ENCODE results near the gene C13orf46. TPM values are rescaled to one million over a fixed set of nuclear protein-coding genes. Genes with fewer than 3 reads are reported as not detected.

Gene C13orf46
- polyA plus RNA-seq, 2 of the 4 experiments (the other 2 are of a cell fraction) = 0.05 to 0.13 TPM

DNA sequence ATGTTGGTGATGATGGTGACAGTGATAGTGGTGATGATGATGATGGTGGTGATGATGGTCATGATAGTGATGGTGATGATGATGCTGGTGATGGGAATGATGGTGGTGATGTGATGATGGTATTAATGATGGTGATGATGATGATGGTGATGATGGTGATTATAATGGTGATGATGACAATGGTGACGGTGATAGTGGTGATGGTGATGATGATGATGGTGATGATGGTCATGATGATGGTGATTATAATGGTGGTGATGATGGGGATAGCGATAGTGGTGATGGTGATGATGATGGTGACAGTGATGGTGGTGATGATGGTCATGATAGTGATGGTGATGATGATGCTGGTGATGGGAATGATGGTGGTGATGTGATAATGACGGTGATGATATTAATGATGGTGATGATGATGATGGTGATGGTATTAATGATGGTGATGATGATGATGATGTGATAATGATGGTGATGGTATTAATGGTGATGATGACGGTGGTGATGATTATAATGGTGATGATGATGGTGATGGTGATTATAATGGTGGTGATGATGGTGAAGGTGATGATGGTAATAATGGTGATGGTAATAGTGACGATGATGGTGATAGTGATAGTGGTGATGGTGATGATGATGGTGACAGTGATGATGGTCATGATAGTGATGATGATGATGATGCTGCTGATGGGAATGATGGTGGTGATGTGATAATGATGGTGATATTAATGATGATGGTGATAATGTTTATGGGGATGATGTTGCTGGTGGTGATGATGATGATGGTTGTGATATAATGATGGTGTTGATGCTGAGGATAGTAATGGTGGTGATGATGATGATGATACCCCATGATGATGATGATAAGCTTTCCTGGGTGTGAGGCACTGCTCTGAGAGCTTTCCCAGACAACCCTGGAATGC is 7.7 kb downstream of the C13orf46 start (continued):
- TF ChIP-seq, protein P1, sequence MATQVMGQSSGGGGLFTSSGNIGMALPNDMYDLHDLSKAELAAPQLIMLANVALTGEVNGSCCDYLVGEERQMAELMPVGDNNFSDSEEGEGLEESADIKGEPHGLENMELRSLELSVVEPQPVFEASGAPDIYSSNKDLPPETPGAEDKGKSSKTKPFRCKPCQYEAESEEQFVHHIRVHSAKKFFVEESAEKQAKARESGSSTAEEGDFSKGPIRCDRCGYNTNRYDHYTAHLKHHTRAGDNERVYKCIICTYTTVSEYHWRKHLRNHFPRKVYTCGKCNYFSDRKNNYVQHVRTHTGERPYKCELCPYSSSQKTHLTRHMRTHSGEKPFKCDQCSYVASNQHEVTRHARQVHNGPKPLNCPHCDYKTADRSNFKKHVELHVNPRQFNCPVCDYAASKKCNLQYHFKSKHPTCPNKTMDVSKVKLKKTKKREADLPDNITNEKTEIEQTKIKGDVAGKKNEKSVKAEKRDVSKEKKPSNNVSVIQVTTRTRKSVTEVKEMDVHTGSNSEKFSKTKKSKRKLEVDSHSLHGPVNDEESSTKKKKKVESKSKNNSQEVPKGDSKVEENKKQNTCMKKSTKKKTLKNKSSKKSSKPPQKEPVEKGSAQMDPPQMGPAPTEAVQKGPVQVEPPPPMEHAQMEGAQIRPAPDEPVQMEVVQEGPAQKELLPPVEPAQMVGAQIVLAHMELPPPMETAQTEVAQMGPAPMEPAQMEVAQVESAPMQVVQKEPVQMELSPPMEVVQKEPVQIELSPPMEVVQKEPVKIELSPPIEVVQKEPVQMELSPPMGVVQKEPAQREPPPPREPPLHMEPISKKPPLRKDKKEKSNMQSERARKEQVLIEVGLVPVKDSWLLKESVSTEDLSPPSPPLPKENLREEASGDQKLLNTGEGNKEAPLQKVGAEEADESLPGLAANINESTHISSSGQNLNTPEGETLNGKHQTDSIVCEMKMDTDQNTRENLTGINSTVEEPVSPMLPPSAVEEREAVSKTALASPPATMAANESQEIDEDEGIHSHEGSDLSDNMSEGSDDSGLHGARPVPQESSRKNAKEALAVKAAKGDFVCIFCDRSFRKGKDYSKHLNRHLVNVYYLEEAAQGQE (IDR thresholded peaks at IDR 0.05) = no peak
- TF ChIP-seq HOXB5 (CRISPR knock-in tag; IDR thresholded peaks at IDR 0.05) (no peak), ZNF302 (CRISPR knock-in tag; IDR thresholded peaks at IDR 0.05) (no peak)
- TF ChIP-seq, protein P2, sequence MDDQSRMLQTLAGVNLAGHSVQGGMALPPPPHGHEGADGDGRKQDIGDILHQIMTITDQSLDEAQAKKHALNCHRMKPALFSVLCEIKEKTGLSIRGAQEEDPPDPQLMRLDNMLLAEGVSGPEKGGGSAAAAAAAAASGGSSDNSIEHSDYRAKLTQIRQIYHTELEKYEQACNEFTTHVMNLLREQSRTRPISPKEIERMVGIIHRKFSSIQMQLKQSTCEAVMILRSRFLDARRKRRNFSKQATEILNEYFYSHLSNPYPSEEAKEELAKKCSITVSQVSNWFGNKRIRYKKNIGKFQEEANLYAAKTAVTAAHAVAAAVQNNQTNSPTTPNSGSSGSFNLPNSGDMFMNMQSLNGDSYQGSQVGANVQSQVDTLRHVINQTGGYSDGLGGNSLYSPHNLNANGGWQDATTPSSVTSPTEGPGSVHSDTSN (IDR thresholded peaks at IDR 0.05) = no peak

DNA sequence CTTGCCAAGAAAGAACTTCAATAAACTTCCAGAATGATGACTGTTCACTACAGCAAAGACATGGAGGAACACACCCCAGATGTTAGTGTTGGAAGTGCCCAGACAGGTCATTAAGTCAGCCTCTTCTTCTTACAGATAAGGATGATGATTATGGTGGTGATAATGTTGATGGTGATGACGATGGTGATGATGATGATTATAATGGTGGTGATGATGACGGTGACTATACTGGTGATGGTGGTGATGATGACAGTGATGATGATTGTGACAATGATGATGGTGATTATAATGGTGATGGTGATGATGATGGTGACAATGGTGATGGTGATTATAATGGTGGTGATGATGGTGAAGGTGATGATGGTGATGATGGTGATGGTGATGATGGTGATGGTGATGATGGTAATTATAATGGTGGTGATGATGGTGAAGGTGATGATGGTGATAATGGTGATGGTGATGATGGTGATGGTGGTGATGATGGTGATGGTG is 8.4 kb downstream of the C13orf46 start:
- FAIRE-seq (no peak), DNase-seq (ENCODE audit: low read depth in 1 of 2, low spot score in 1 of 2) (no peak), ATAC-seq (no peak)
- WGBS (ENCODE audit: missing lambda C conversion rate) = 56% methylated on average over 2 of the region's 2 CpGs
- no peak overlapping the region for H3K27ac ChIP-seq
- H3K4me2 ChIP-seq = no peak overlapping the region
- ChIA-PET POLR2A (no interaction called here), CTCF (no interaction called here)
- no peak overlapping the region for H3K4me3 ChIP-seq
- no peaks in the 10 kb centered on the region for H3K4me1 ChIP-seq
- H3K9me3 ChIP-seq = no peaks in the 10 kb centered on the region
- no peak for TF ChIP-seq RFX5 (IDR thresholded peaks at IDR 0.05)
- TF ChIP-seq CHD4 (IDR thresholded peaks at IDR 0.05; ENCODE audit: borderline replicate concordance) = no peak
- TF ChIP-seq SMC3 (IDR thresholded peaks at IDR 0.05) = no peak
- TF ChIP-seq, protein P3, sequence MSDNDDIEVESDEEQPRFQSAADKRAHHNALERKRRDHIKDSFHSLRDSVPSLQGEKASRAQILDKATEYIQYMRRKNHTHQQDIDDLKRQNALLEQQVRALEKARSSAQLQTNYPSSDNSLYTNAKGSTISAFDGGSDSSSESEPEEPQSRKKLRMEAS (IDR thresholded peaks at IDR 0.05) = no peak
- TF ChIP-seq PHF8 (IDR thresholded peaks at IDR 0.05; ENCODE audit: borderline replicate concordance, low read depth) = no peak
- no peak for TF ChIP-seq TP53 (CRISPR knock-in tag; IDR thresholded peaks at IDR 0.05)
- TF ChIP-seq ZSCAN20 (CRISPR knock-in tag; IDR thresholded peaks at IDR 0.05) = no peak
- TF ChIP-seq CHD2 (IDR thresholded peaks at IDR 0.05; ENCODE audit: low read length, partially characterized antibody) = no peak
- no peak for TF ChIP-seq POLR2A (IDR thresholded peaks at IDR 0.05; ENCODE audit: low read length)
- TF ChIP-seq FOXS1 (CRISPR knock-in tag; IDR thresholded peaks at IDR 0.05) = no peak
- TF ChIP-seq, protein P4, sequence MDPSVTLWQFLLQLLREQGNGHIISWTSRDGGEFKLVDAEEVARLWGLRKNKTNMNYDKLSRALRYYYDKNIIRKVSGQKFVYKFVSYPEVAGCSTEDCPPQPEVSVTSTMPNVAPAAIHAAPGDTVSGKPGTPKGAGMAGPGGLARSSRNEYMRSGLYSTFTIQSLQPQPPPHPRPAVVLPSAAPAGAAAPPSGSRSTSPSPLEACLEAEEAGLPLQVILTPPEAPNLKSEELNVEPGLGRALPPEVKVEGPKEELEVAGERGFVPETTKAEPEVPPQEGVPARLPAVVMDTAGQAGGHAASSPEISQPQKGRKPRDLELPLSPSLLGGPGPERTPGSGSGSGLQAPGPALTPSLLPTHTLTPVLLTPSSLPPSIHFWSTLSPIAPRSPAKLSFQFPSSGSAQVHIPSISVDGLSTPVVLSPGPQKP (IDR thresholded peaks at IDR 0.05; ENCODE audit: low read depth, low read length) = no peak

DNA sequence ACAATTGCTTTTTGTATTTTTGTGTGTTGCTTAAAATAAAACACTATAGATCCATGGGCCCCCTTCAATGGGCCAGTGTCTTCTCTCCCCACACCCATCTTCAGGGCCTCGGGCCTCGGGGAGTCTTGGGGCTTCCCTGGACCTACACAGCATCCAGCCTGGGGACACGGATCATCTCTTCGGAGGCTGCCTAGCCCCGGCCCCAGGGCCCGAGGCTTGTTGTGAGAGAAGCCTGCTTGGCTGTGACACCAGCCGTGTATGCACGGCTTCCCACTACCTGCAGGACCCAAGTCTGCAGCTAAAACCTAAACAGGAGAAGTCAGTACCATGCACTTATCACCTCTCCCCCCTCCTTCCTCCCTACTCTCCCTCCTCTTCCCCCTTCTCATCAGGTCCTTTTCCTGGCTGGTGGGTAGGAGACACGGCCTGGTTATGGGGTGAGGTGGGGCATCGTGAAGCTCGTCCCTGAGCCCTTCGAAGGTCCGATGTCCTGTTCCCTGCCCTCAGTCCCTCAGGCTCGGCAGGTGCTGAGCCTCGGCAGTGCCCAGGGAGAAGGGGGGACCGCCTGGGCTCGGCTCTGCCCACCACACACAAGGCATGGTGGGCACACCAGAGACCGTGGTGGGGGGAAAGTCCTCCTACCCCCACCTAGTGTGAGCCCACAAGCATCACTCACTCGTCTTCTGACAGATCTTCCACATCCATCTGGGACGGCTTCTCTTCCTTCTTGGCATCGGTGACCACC is 9.5 kb downstream of the C13orf46 start:
- no peak overlapping the region for H3K4me3 ChIP-seq
- H3K27ac ChIP-seq = no peak overlapping the region
- POLR2A ChIA-PET = no interaction called here
- 58% methylated on average over 11 of the region's 21 CpGs for WGBS (ENCODE audit: missing lambda C conversion rate)
- DNase-seq (ENCODE audit: low read depth in 1 of 2, low spot score in 1 of 2) (no peak), FAIRE-seq (no peak), ATAC-seq (no peak)
- H3K4me2 ChIP-seq = no peak overlapping the region
- no peaks in the 10 kb centered on the region for H3K9me3 ChIP-seq
- no peaks in the 10 kb centered on the region for H3K4me1 ChIP-seq
- CTCF ChIA-PET = no interaction called here
- TF ChIP-seq, protein P5, sequence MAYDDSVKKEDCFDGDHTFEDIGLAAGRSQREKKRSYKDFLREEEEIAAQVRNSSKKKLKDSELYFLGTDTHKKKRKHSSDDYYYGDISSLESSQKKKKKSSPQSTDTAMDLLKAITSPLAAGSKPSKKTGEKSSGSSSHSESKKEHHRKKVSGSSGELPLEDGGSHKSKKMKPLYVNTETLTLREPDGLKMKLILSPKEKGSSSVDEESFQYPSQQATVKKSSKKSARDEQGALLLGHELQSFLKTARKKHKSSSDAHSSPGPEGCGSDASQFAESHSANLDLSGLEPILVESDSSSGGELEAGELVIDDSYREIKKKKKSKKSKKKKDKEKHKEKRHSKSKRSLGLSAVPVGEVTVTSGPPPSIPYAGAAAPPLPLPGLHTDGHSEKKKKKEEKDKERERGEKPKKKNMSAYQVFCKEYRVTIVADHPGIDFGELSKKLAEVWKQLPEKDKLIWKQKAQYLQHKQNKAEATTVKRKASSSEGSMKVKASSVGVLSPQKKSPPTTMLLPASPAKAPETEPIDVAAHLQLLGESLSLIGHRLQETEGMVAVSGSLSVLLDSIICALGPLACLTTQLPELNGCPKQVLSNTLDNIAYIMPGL (CRISPR knock-in tag; IDR thresholded peaks at IDR 0.05; ENCODE audit: borderline replicate concordance) = no peak
- TF ChIP-seq, protein P6, sequence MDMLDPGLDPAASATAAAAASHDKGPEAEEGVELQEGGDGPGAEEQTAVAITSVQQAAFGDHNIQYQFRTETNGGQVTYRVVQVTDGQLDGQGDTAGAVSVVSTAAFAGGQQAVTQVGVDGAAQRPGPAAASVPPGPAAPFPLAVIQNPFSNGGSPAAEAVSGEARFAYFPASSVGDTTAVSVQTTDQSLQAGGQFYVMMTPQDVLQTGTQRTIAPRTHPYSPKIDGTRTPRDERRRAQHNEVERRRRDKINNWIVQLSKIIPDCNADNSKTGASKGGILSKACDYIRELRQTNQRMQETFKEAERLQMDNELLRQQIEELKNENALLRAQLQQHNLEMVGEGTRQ (IDR thresholded peaks at IDR 0.05) = no peak
- TF ChIP-seq CBX2 (IDR thresholded peaks at IDR 0.05; ENCODE audit: borderline replicate concordance, low read depth) = no peak
- TF ChIP-seq HOXB13 (CRISPR knock-in tag; IDR thresholded peaks at IDR 0.05; ENCODE audit: low read depth) = no peak
- no peak for TF ChIP-seq MAFK (IDR thresholded peaks at IDR 0.05; ENCODE audit: partially characterized antibody)
- no peak for TF ChIP-seq RFX5 (IDR thresholded peaks at IDR 0.05)
- TF ChIP-seq JUNB (IDR thresholded peaks at IDR 0.05) = no peak
- no peak for TF ChIP-seq EP300 (IDR thresholded peaks at IDR 0.05)
- TF ChIP-seq EHF (CRISPR knock-in tag; IDR thresholded peaks at IDR 0.05) = no peak
